ENCODE measurements around the gene EML4.

EML4 gene

DNA sequence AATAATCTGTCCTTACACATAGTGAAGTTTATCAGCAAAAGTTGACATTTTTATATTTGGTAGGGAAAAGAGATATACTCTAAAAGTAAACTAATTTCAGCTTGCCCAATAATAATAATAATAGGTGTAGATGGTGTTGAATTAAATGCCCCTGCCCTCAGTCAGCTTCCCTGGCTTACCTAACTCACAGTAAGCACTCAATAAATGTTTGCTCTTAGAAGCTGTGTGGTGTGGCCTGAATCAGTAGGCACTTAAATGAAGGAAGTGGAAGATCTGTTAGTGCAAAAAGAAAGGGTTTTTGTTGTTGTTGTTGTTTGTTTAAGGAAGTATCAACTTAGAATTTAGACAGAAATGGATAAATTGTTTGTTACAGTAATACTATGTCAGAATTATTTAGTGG, 36.2 kb downstream of the EML4 start:
- Histone ChIP-seq H3K9ac (ENCODE audit: low read depth in 1 of 2, low read length in 2 of 2) (no peak overlapping the region), H3K27me3 (ENCODE audit: control insufficient read depth in 1 of 2, insufficient read depth in 2 of 2, low read length in 2 of 2) (no peaks in the 10 kb centered on the region)

DNA sequence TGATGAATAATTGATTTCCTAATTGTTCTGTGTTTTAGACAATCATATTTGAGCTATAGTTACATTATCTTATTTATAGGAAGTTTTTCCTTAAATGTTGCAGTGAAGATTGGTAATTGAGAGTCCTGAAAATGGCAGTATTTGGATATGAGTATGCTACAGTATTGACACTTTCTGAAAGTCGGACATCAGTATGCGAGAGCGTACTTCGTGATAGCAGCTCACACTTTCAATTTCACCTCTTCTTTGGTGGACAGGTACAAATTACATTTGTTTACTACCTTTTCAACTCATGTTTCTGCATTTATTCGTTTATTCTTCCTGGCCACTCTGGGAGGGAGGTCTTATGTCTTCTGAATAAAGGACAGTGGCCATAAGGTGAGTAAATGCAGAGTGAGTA, 38.7 kb downstream of the EML4 start:
- Histone ChIP-seq H3K27ac (ENCODE audit: low read depth, low read length) (no peak overlapping the region), H3K4me1 (ENCODE audit: control insufficient read depth in 1 of 2, insufficient read depth in 2 of 2, low read length in 2 of 2) (peaks cover 0 to 4% of the 10 kb centered on the region in 2 donors), H3K9me3 (ENCODE audit: control insufficient read depth in 1 of 2, low read length in 2 of 2) (no peaks in the 10 kb centered on the region), H3K27me3 (ENCODE audit: control insufficient read depth in 1 of 2, insufficient read depth in 2 of 2, low read length in 2 of 2) (no peaks in the 10 kb centered on the region), H3K9ac (ENCODE audit: low read depth in 1 of 2, low read length in 2 of 2) (no peak overlapping the region), H3K36me3 (ENCODE audit: control insufficient read depth in 1 of 2, insufficient read depth in 2 of 2, low read length in 2 of 2) (peaks cover 0 to 3% of the 10 kb centered on the region in 2 donors), H3K4me3 (ENCODE audit: low read depth in 1 of 2, low read length in 2 of 2) (no peak overlapping the region)

More for the DNA sequence above, 36.2 kb downstream of the EML4 start:
- Histone ChIP-seq H3K4me3 (ENCODE audit: low read depth in 1 of 2, low read length in 2 of 2) (no peak overlapping the region), H3K9me3 (ENCODE audit: control insufficient read depth in 1 of 2, low read length in 2 of 2) (no peaks in the 10 kb centered on the region), H3K4me1 (ENCODE audit: control insufficient read depth in 1 of 2, insufficient read depth in 2 of 2, low read length in 2 of 2) (peaks cover 0 to 4% of the 10 kb centered on the region in 2 donors), H3K36me3 (ENCODE audit: control insufficient read depth in 1 of 2, insufficient read depth in 2 of 2, low read length in 2 of 2) (peaks cover 0 to 3% of the 10 kb centered on the region in 2 donors), H3K27ac (ENCODE audit: low read depth, low read length) (no peak overlapping the region)

GRCh38 chr2:42210203-42210602, 41.0 kb downstream of the EML4 start:
- Histone ChIP-seq H3K27me3 (ENCODE audit: control insufficient read depth in 1 of 2, insufficient read depth in 2 of 2, low read length in 2 of 2) (no peaks in the 10 kb centered on the region), H3K9ac (ENCODE audit: low read depth in 1 of 2, low read length in 2 of 2) (no peak overlapping the region), H3K4me1 (ENCODE audit: control insufficient read depth in 1 of 2, insufficient read depth in 2 of 2, low read length in 2 of 2) (peaks cover 0 to 4% of the 10 kb centered on the region in 2 donors), H3K4me3 (ENCODE audit: low read depth in 1 of 2, low read length in 2 of 2) (no peak overlapping the region), H3K36me3 (ENCODE audit: control insufficient read depth in 1 of 2, insufficient read depth in 2 of 2, low read length in 2 of 2) (peaks cover 0 to 3% of the 10 kb centered on the region in 2 donors), H3K9me3 (ENCODE audit: control insufficient read depth in 1 of 2, low read length in 2 of 2) (no peaks in the 10 kb centered on the region), H3K27ac (ENCODE audit: low read depth, low read length) (no peak overlapping the region)

GRCh38 chr2:42211291-42211690, 42.1 kb downstream of the EML4 start:
- Histone ChIP-seq H3K9me3 (ENCODE audit: control insufficient read depth in 1 of 2, low read length in 2 of 2) (no peaks in the 10 kb centered on the region), H3K4me3 (ENCODE audit: low read depth in 1 of 2, low read length in 2 of 2) (no peak overlapping the region), H3K4me1 (ENCODE audit: control insufficient read depth in 1 of 2, insufficient read depth in 2 of 2, low read length in 2 of 2) (peaks cover 0 to under 1% of the 10 kb centered on the region in 2 donors), H3K27ac (ENCODE audit: low read depth, low read length) (no peak overlapping the region), H3K36me3 (ENCODE audit: control insufficient read depth in 1 of 2, insufficient read depth in 2 of 2, low read length in 2 of 2) (peaks cover 0 to 3% of the 10 kb centered on the region in 2 donors), H3K9ac (ENCODE audit: low read depth in 1 of 2, low read length in 2 of 2) (no peak overlapping the region), H3K27me3 (ENCODE audit: control insufficient read depth in 1 of 2, insufficient read depth in 2 of 2, low read length in 2 of 2) (no peaks in the 10 kb centered on the region)

DNA sequence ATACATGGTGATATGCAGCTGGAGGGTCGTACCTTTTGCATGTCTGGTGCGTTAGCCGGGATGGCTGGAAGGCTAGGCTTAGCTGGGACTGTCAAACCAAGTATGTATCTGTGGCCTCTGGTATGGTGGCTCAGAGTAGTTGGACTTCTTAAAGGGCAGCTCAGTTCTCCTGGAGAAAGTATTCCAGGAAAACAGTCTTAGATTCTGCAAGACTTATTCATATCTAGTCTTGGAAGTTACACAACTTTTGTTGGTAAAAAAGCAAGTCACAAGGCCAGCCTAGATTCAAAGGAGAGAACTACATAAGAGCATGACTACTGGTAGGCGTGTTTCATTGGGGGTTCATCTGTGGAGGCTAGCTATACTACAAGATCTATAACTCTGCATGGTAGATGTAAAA, 45.5 kb downstream of the EML4 start:
- H3K9me3 ChIP-seq (ENCODE audit: control insufficient read depth in 1 of 2, low read length in 2 of 2), result no peaks in the 10 kb centered on the region
- no peaks in the 10 kb centered on the region for H3K27me3 ChIP-seq (ENCODE audit: control insufficient read depth in 1 of 2, insufficient read depth in 2 of 2, low read length in 2 of 2)
- H3K4me3 ChIP-seq (ENCODE audit: low read depth in 1 of 2, low read length in 2 of 2), result no peak overlapping the region
- H3K27ac ChIP-seq (ENCODE audit: low read depth, low read length), result no peak overlapping the region
- H3K36me3 ChIP-seq (ENCODE audit: control insufficient read depth in 1 of 2, insufficient read depth in 2 of 2, low read length in 2 of 2), result peaks cover 0 to 3% of the 10 kb centered on the region in 2 donors
- peaks cover 0 to 17% of the 10 kb centered on the region in 2 donors for H3K4me1 ChIP-seq (ENCODE audit: control insufficient read depth in 1 of 2, insufficient read depth in 2 of 2, low read length in 2 of 2)
- no peak overlapping the region for H3K9ac ChIP-seq (ENCODE audit: low read depth in 1 of 2, low read length in 2 of 2)

- no peaks in the 10 kb centered on the region for H3K36me3 ChIP-seq (ENCODE audit: control insufficient read depth in 1 of 2, insufficient read depth in 2 of 2, low read length in 2 of 2)
- no peak overlapping the region for H3K27ac ChIP-seq (ENCODE audit: low read depth, low read length)
- no peaks in the 10 kb centered on the region for H3K9me3 ChIP-seq (ENCODE audit: control insufficient read depth in 1 of 2, low read length in 2 of 2)
- peaks cover 10 to 17% of the 10 kb centered on the region in 2 donors for H3K4me1 ChIP-seq (ENCODE audit: control insufficient read depth in 1 of 2, insufficient read depth in 2 of 2, low read length in 2 of 2)
- peak overlapping the region in 1 of 2 donors; percentile 2 for H3K4me3 ChIP-seq (ENCODE audit: low read depth in 1 of 2, low read length in 2 of 2)
- H3K9ac ChIP-seq (ENCODE audit: low read depth in 1 of 2, low read length in 2 of 2), result no peak overlapping the region
- no peaks in the 10 kb centered on the region for H3K27me3 ChIP-seq (ENCODE audit: control insufficient read depth in 1 of 2, insufficient read depth in 2 of 2, low read length in 2 of 2)
Observed at GRCh38 chr2:42216694-42217093, 47.5 kb downstream of the EML4 start.

DNA sequence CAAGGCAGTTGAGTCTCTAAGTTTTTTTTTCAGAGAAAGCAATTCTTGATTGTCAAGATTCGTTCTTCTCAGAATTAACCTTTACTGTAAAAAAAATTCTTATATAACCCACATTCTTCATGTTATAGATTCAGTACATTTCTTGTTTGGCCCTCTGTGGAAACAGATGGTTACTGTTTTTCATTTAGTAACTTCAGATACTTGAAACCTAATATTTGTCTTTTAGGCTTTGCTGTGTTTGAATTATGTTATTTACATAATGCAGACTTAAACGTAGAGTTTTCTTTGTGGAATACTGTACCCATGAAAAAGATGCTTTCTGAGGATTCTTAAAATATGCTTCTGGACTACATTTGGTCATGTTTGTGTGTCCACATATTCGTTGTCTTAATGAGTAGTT, 48.2 kb downstream of the EML4 start:
- H3K9me3 ChIP-seq (ENCODE audit: control insufficient read depth in 1 of 2, low read length in 2 of 2), result no peaks in the 10 kb centered on the region
- peaks cover 10 to 17% of the 10 kb centered on the region in 2 donors for H3K4me1 ChIP-seq (ENCODE audit: control insufficient read depth in 1 of 2, insufficient read depth in 2 of 2, low read length in 2 of 2)
- H3K4me3 ChIP-seq (ENCODE audit: low read depth in 1 of 2, low read length in 2 of 2), result no peak overlapping the region
- no peaks in the 10 kb centered on the region for H3K36me3 ChIP-seq (ENCODE audit: control insufficient read depth in 1 of 2, insufficient read depth in 2 of 2, low read length in 2 of 2)
- no peak overlapping the region for H3K9ac ChIP-seq (ENCODE audit: low read depth in 1 of 2, low read length in 2 of 2)
- no peaks in the 10 kb centered on the region for H3K27me3 ChIP-seq (ENCODE audit: control insufficient read depth in 1 of 2, insufficient read depth in 2 of 2, low read length in 2 of 2)
- no peak overlapping the region for H3K27ac ChIP-seq (ENCODE audit: low read depth, low read length)

- Histone ChIP-seq H3K36me3 (ENCODE audit: control insufficient read depth in 1 of 2, insufficient read depth in 2 of 2, low read length in 2 of 2) (no peaks in the 10 kb centered on the region), H3K4me1 (ENCODE audit: control insufficient read depth in 1 of 2, insufficient read depth in 2 of 2, low read length in 2 of 2) (peaks cover 10 to 17% of the 10 kb centered on the region in 2 donors), H3K27me3 (ENCODE audit: control insufficient read depth in 1 of 2, insufficient read depth in 2 of 2, low read length in 2 of 2) (no peaks in the 10 kb centered on the region), H3K9me3 (ENCODE audit: control insufficient read depth in 1 of 2, low read length in 2 of 2) (no peaks in the 10 kb centered on the region), H3K27ac (ENCODE audit: low read depth, low read length) (no peak overlapping the region), H3K4me3 (ENCODE audit: low read depth in 1 of 2, low read length in 2 of 2) (no peak overlapping the region), H3K9ac (ENCODE audit: low read depth in 1 of 2, low read length in 2 of 2) (no peak overlapping the region)
Observed at GRCh38 chr2:42217914-42218313, 48.8 kb downstream of the EML4 start.

GRCh38 chr2:42218712-42219111, 49.6 kb downstream of the EML4 start:
- no peaks in the 10 kb centered on the region for H3K36me3 ChIP-seq (ENCODE audit: control insufficient read depth in 1 of 2, insufficient read depth in 2 of 2, low read length in 2 of 2)
- H3K4me3 ChIP-seq (ENCODE audit: low read depth in 1 of 2, low read length in 2 of 2), result no peak overlapping the region
- no peaks in the 10 kb centered on the region for H3K27me3 ChIP-seq (ENCODE audit: control insufficient read depth in 1 of 2, insufficient read depth in 2 of 2, low read length in 2 of 2)
- H3K9me3 ChIP-seq (ENCODE audit: control insufficient read depth in 1 of 2, low read length in 2 of 2), result no peaks in the 10 kb centered on the region
- peaks cover 10 to 21% of the 10 kb centered on the region in 2 donors for H3K4me1 ChIP-seq (ENCODE audit: control insufficient read depth in 1 of 2, insufficient read depth in 2 of 2, low read length in 2 of 2)
- H3K27ac ChIP-seq (ENCODE audit: low read depth, low read length), result no peak overlapping the region
- H3K9ac ChIP-seq (ENCODE audit: low read depth in 1 of 2, low read length in 2 of 2), result no peak overlapping the region

GRCh38 chr2:42219160-42219559, 50.0 kb downstream of the EML4 start:
- Histone ChIP-seq H3K9me3 (ENCODE audit: control insufficient read depth in 1 of 2, low read length in 2 of 2) (no peaks in the 10 kb centered on the region), H3K36me3 (ENCODE audit: control insufficient read depth in 1 of 2, insufficient read depth in 2 of 2, low read length in 2 of 2) (no peaks in the 10 kb centered on the region), H3K27me3 (ENCODE audit: control insufficient read depth in 1 of 2, insufficient read depth in 2 of 2, low read length in 2 of 2) (no peaks in the 10 kb centered on the region), H3K9ac (ENCODE audit: low read depth in 1 of 2, low read length in 2 of 2) (no peak overlapping the region), H3K27ac (ENCODE audit: low read depth, low read length) (no peak overlapping the region), H3K4me1 (ENCODE audit: control insufficient read depth in 1 of 2, insufficient read depth in 2 of 2, low read length in 2 of 2) (peaks cover 11 to 24% of the 10 kb centered on the region in 2 donors), H3K4me3 (ENCODE audit: low read depth in 1 of 2, low read length in 2 of 2) (no peak overlapping the region)

DNA sequence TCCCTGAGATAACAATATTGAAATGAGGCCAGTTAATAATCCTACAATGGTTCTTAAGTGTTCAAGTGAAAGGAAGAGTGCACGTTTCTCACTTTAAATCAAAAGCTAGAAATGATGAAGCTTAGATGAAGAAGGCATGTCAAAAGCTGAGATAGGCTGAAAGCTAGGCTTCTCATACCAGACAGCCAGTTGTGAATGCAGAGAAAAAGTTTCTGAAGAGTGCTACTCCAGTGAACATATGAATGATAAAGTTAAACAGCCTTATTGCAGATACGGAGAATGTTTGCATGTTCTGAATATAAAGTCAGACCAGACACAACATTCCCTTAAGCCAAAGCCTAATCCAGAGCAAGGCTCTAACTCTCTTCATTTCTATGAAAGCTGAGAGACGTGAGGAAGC, 51.4 kb downstream of the EML4 start:
- Histone ChIP-seq H3K9me3 (ENCODE audit: control insufficient read depth in 1 of 2, low read length in 2 of 2) (no peaks in the 10 kb centered on the region), H3K4me1 (ENCODE audit: control insufficient read depth in 1 of 2, insufficient read depth in 2 of 2, low read length in 2 of 2) (peaks cover 15 to 27% of the 10 kb centered on the region in 2 donors), H3K27me3 (ENCODE audit: control insufficient read depth in 1 of 2, insufficient read depth in 2 of 2, low read length in 2 of 2) (no peaks in the 10 kb centered on the region), H3K4me3 (ENCODE audit: low read depth in 1 of 2, low read length in 2 of 2) (no peak overlapping the region), H3K9ac (ENCODE audit: low read depth in 1 of 2, low read length in 2 of 2) (no peak overlapping the region), H3K27ac (ENCODE audit: low read depth, low read length) (no peak overlapping the region), H3K36me3 (ENCODE audit: control insufficient read depth in 1 of 2, insufficient read depth in 2 of 2, low read length in 2 of 2) (no peaks in the 10 kb centered on the region)
